Upper lobe of left lung (tissue), 6 donors: ENCODE results near the gene CAPN9. TPM values are rescaled to one million over a fixed set of nuclear protein-coding genes. Genes with fewer than 3 reads are reported as not detected.

Experiments used
- ATAC-seq, 2 donors: fragments of 200-7000 bp; cut with Tn5 transposase; one replicate each; pipeline ENCODE4 v1.9.1; 2022; ENCODE audit warnings: mild to moderate bottlenecking in 2 of 2, moderate library complexity in 2 of 2; ENCODE audit not compliant: low FRiP score in 2 of 2
- DNase-seq, 2 donors: peaks; one replicate each; pipeline ENCODE4 v3.0.0-alpha.2; 2019 to 2020
- H3K27ac ChIP-seq, 4 donors: fragments of 200-600 bp; sonication (generic); one replicate each; pipeline ENCODE4 v1.5.1; 2016 to 2019
- H3K27me3 ChIP-seq, 4 donors: fragments of 200-600 bp; sonication (generic); one replicate each; pipeline ENCODE4 v1.5.1; 2017 to 2019
- H3K36me3 ChIP-seq, 4 donors: fragments of 200-600 bp; sonication (generic); one replicate each; pipeline ENCODE4 v1.5.1; 2016 to 2019
- H3K4me1 ChIP-seq, 4 donors: fragments of 200-600 bp; sonication (generic); one replicate each; pipeline ENCODE4 v1.5.1; 2018 to 2019
- H3K4me3 ChIP-seq, 4 donors: fragments of 200-600 bp; sonication (generic); one replicate each; pipeline ENCODE4 v1.5.1; 2017 to 2019; ENCODE audit warnings: mild to moderate bottlenecking in 2 of 4, moderate library complexity in 1 of 4
- H3K9me3 ChIP-seq, 4 donors: fragments of 200-600 bp; sonication (generic); one replicate each; pipeline ENCODE4 v1.5.1; 2018 to 2019
- EP300 ChIP-seq, 4 donors: sonication (generic); formaldehyde crosslinking; IDR thresholded peaks; one replicate each; pipeline ENCODE4 v1.5.1; 2017; ENCODE audit warnings: antibody characterized with exemption in 4 of 4, control low read depth in 2 of 4
- POLR2A ChIP-seq, 4 donors: fragments of 450-650 bp; IDR thresholded peaks; one replicate each; pipeline ENCODE4 v1.5.1; 2016 to 2017; ENCODE audit warnings: antibody characterized with exemption in 4 of 4, mild to moderate bottlenecking in 2 of 4
- POLR2AphosphoS5 ChIP-seq, 2 donors: sonication (generic); formaldehyde crosslinking; IDR thresholded peaks; one replicate each; pipeline ENCODE4 v1.5.1; 2017; ENCODE audit warnings: antibody characterized with exemption in 2 of 2
- WGBS, 2 donors: methylation state at CpG; one replicate each; pipeline ENCODE4 v1.1.5; 2017 to 2018; 5-methylcytosine and 5-hydroxymethylcytosine counted together
- total RNA-seq, 6 donors: library from RNA; depleted of rRNA in 4 of 6; stranded (reverse); fragments of >200 nt in 4 of 6; gene quantifications; one replicate each; pipeline versions ENCODE4 v1.1.0 to v1.2.1, GENCODE V29; 2016 to 2021
- TF ChIP-seq, protein P1 (sequence below), 6 experiments: fragments of 450-650 bp in 4 of 6; fragments of 200-600 bp in 2 of 6; sonication (generic) in 2 of 6; IDR thresholded peaks; one replicate each; pipeline ENCODE4 v1.5.1; 2016 to 2019; ENCODE audit warnings: antibody characterized with exemption in 6 of 6
- donor health status: DM: no; HTN: no; CAD: no; lungs with moderate emphysema.
- donor health status: DM: no; HTN: yes; CAD: no; lungs with severe emphysema.

The CAPN9 gene
- total RNA-seq, 6 donors from 2014 or later: 8.0 to 29.0 (median 19.6) TPM

DNA sequence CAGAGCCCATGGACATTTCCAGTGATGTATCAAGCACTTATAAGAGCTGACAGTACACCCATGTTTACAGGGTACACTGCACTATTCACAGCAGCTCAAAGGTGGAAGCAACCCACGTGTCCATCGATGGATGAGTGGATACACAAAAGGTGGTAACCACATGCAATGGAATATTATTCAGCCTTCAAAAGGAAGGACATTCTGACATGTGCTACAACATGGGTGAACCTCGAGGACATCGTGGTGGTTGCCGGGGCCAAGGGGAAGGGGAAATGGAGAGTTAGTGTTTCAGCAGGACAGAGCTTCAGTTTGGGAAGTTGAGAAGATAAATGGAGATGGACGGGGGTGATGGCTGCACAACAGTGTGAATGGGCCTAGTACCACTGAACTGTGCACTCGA lies 42.4 kb upstream of the CAPN9 start:
- 85 to 92% methylated on average over 7 of the region's 7 CpGs for WGBS, 2 donors
- no peaks in the 10 kb centered on the region for H3K27me3 ChIP-seq
- H3K4me3 ChIP-seq: no peak overlapping the region
- no peaks in the 10 kb centered on the region for H3K9me3 ChIP-seq
- no peak overlapping the region for H3K27ac ChIP-seq
- H3K36me3 ChIP-seq: no peaks in the 10 kb centered on the region
- peaks cover 0 to 4% (median 0%) of the 10 kb centered on the region in 4 donors for H3K4me1 ChIP-seq
- DNase-seq (no peak), ATAC-seq (no peak)
- no peak for TF ChIP-seq POLR2AphosphoS5 (IDR thresholded peaks at IDR 0.05)
- no peak for TF ChIP-seq POLR2A (IDR thresholded peaks at IDR 0.05)
- TF ChIP-seq, protein P1, sequence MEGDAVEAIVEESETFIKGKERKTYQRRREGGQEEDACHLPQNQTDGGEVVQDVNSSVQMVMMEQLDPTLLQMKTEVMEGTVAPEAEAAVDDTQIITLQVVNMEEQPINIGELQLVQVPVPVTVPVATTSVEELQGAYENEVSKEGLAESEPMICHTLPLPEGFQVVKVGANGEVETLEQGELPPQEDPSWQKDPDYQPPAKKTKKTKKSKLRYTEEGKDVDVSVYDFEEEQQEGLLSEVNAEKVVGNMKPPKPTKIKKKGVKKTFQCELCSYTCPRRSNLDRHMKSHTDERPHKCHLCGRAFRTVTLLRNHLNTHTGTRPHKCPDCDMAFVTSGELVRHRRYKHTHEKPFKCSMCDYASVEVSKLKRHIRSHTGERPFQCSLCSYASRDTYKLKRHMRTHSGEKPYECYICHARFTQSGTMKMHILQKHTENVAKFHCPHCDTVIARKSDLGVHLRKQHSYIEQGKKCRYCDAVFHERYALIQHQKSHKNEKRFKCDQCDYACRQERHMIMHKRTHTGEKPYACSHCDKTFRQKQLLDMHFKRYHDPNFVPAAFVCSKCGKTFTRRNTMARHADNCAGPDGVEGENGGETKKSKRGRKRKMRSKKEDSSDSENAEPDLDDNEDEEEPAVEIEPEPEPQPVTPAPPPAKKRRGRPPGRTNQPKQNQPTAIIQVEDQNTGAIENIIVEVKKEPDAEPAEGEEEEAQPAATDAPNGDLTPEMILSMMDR (IDR thresholded peaks at IDR 0.05): no peak
- TF ChIP-seq EP300 (IDR thresholded peaks at IDR 0.05): no peak

DNA sequence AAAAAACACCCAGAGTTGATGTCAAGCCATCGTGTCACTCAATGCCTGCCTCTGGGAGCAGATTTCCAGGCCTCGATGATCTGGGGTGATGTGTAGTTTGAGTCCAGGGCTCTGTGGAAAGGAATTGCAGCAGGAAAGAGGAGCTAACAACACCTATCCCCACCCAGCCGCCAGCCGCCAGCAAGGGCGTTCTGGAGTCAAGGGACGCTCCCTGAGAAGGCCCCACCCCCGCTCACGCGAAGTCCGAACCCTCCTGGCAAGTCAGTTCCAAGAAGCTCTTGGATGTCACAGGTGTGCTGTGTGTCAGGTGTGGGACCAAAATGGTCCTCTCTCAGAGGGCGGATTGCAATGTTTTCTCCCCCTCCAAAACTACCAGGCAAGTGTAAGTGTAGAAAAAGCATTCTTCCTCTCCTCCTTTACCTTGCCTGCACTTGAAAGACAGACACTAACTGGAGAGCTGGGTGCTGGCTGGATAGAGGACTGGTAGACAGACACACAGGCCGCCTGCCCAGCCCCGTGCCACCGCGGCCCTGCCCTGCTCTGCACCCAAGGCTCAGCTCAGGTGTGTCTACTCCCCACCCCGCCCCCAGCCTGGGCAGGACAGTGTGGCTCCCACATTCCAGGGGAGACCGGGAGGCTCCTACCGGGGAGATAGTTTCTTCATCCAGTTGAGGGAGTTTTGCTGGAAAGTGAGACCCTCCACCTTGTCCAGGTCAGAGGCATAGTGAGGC lies 41.7 kb upstream of the CAPN9 start:
- WGBS, 2 donors: 90 to 92% methylated on average over 9 to 18 of the region's 18 CpGs
- H3K36me3 ChIP-seq: no peaks in the 10 kb centered on the region
- H3K27ac ChIP-seq: no peak overlapping the region
- H3K4me1 ChIP-seq: peaks cover 0 to 4% (median 0%) of the 10 kb centered on the region in 4 donors
- DNase-seq: no peak
- no peak overlapping the region for H3K4me3 ChIP-seq
- no peak for ATAC-seq
- no peaks in the 10 kb centered on the region for H3K9me3 ChIP-seq
- H3K27me3 ChIP-seq: no peaks in the 10 kb centered on the region
- no peak for TF ChIP-seq POLR2AphosphoS5 (IDR thresholded peaks at IDR 0.05)
- TF ChIP-seq, protein P1 (IDR thresholded peaks at IDR 0.05): no peak
- TF ChIP-seq EP300 (IDR thresholded peaks at IDR 0.05): no peak

DNA sequence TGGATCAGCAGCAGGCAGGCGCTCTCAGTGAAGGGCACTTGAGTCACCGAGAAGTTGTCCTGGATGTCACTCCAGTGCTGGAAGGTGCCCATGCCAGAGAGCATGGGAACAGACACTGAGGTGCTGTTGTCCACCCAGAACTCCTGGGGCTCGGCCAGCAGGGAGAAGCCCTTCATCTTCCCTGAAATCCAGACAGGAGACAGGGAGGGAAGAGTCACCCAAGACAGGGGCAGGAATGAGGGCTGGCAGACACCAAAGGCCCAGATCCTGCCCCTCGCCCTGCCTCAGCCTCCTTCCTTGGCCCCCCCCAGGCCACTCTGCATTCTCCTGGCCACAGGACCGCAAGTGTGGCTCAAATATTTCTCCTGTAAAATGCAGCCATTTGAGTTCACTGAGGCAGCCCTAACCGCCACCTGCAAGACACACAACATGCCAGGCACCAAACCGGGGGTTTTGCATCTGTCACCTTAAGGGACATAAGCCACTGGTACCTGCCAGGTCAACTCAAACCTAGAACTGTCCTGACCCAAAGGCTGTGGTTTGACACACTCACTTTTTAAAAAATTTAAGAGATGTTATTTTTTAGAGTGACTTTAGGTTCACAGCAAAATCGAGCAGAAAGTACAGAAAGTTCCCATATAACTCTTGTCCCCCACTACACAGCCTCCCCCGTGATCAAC lies 41.0 kb upstream of the CAPN9 start:
- H3K27me3 ChIP-seq: no peaks in the 10 kb centered on the region
- no peak overlapping the region for H3K4me3 ChIP-seq
- no peaks in the 10 kb centered on the region for H3K9me3 ChIP-seq
- H3K36me3 ChIP-seq: no peaks in the 10 kb centered on the region
- no peak for DNase-seq
- H3K4me1 ChIP-seq: peaks cover 0 to 4% (median 0%) of the 10 kb centered on the region in 4 donors
- no peak overlapping the region for H3K27ac ChIP-seq
- 78 to 84% methylated on average over 4 to 9 of the region's 9 CpGs for WGBS, 2 donors
- no peak for ATAC-seq
- TF ChIP-seq POLR2A (IDR thresholded peaks at IDR 0.05): no peak
- TF ChIP-seq, protein P1 (IDR thresholded peaks at IDR 0.05): no peak
- no peak for TF ChIP-seq EP300 (IDR thresholded peaks at IDR 0.05)
- no peak for TF ChIP-seq POLR2AphosphoS5 (IDR thresholded peaks at IDR 0.05)

DNA sequence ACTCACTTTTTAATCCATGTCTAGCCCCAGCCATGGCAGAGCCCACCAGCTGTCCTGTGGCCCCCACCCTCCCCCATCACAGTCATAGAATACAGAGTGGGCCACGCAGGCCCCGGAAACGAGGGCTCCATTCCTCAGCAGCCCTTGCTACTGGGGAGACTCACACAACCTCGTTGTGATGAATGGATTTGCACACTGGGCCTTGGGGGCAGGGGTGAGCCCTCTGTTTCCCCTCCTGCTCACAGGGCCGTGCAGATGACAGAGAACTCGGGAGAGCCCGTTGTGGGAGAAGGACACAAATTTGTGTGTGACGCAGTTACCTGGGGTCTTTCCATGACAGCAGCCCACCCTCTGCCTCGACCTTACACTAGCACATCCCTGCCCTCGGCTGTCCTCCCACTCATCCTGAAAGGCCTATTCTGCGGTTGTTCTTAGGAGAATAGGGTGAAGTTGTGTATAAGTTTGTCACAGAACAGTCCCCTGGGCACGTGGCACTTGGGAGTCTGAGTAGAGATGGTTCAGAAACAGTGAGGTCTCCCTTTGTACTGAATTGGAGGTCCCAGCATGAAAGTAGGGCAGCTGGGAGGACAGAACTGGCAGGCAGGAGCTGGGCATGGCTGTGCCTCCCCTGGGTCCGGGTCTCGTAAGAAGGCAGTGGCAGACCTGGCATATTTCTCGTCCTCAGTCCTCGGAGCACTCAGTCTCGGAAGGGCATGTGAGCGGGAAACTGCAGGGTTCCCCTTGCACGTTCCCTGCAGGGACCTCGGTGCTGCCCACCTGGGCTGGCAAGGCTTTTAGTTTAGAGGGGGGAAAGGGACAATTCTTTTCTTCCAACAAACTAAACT lies 40.1 kb upstream of the CAPN9 start:
- Histone ChIP-seq H3K9me3 (no peaks in the 10 kb centered on the region), H3K4me1 (peaks cover 0 to 4% (median 0%) of the 10 kb centered on the region in 4 donors), H3K36me3 (no peaks in the 10 kb centered on the region), H3K27me3 (no peaks in the 10 kb centered on the region), H3K27ac (no peak overlapping the region), H3K4me3 (no peak overlapping the region)
- TF ChIP-seq, protein P1 (IDR thresholded peaks at IDR 0.05): no peak
- TF ChIP-seq POLR2AphosphoS5 (IDR thresholded peaks at IDR 0.05): no peak
- TF ChIP-seq POLR2A (IDR thresholded peaks at IDR 0.05): no peak
- no peak for TF ChIP-seq EP300 (IDR thresholded peaks at IDR 0.05)
- WGBS, 2 donors: 86 to 88% methylated on average over 17 to 20 of the region's 20 CpGs
- DNase-seq (no peak), ATAC-seq (no peak)
